Islet precursor cell (in vitro differentiated cells): Measurements from ENCODE around the gene ELMO1.

Experiments used
- DNase-seq: peaks from one replicate; pipeline ENCODE4 v3.0.0-alpha.2; 2018

Gene ELMO1

DNA sequence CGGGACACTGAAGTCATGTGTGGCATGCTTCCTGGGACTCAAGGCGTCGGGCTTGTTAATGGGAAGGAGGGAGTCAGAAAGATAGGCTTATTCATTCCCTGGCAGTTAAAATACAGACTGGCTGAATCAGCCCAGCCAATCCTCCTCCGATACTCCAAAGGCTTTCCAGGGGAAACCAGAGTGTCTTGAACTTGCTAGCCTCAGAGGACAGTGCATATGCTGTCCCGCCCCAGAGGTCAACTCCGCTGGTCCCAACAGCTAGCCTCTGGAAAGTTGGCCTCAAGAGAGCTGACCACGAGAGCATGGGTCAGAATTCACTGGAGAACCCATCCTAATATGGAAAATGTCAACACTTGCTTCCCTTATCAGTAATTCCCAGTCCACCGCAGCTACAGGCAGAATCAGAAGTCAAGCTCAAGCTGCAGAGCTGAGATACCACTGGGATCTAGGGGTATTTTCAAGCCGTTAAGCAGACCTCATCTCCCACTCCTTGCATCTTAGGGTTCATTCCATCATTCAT is 43.0 kb downstream of the ELMO1 start:
- no peak for DNase-seq

- no peak for DNase-seq
These were observed 43.5 kb downstream of the ELMO1 start for GRCh38 chr7:37405128-37405527.

GRCh38 chr7:37399876-37400421 is 48.7 kb downstream of the ELMO1 start:
- DNase-seq: no peak

- DNase-seq: no peak
These were observed 50.3 kb downstream of the ELMO1 start for GRCh38 chr7:37398403-37398802.

DNA sequence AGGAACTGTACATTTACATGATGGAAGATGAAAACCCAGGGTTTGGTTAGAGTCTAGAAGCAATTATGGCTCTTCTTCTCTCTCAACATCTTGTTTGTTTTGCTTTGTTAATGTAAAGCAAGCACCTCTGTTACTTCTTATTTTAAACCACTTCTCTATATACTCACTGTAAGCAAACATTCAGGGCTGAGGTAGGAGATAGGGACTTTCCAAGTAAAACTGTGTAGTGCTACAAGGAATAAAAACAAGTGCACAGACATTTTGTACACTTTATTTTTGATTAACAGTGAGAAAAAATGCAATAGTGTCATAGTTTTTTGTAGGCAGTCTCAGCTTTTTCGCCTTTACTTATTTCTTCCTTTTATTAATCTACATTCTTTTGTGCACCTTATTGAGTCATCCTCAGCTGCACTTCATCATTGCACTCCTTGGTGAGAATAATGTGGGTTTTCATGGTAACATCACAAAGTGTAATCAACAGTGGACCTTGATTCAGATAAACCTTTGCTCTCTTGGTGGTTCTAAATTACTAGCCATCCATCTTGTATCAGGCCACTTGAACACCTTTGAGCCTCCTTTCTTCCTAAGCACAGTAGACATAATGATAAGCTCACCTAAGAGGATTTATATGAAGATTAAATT is 52.9 kb downstream of the ELMO1 start:
- no peak for DNase-seq

GRCh38 chr7:37394158-37394557 is 54.5 kb downstream of the ELMO1 start:
- peak; percentile 67 for DNase-seq

GRCh38 chr7:37393476-37393875 is 55.2 kb downstream of the ELMO1 start:
- DNase-seq: no peak

DNA sequence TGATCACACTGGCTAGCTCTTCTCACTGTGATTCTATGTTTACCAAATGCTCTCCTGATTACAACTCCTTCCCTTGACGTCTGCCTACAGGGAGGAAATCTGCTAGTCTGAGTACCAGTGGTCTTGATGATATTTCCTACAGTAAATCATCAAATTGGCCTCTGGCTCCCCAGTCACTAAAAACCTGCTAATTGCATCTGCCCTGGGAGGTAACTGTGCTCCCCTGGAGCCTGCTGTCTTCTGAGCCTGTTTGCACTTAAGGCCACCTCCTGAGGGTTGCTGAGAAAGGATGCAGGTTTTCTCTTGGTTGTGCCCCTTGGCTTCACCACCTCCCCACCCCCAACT is 56.0 kb downstream of the ELMO1 start:
- no peak for DNase-seq

DNA sequence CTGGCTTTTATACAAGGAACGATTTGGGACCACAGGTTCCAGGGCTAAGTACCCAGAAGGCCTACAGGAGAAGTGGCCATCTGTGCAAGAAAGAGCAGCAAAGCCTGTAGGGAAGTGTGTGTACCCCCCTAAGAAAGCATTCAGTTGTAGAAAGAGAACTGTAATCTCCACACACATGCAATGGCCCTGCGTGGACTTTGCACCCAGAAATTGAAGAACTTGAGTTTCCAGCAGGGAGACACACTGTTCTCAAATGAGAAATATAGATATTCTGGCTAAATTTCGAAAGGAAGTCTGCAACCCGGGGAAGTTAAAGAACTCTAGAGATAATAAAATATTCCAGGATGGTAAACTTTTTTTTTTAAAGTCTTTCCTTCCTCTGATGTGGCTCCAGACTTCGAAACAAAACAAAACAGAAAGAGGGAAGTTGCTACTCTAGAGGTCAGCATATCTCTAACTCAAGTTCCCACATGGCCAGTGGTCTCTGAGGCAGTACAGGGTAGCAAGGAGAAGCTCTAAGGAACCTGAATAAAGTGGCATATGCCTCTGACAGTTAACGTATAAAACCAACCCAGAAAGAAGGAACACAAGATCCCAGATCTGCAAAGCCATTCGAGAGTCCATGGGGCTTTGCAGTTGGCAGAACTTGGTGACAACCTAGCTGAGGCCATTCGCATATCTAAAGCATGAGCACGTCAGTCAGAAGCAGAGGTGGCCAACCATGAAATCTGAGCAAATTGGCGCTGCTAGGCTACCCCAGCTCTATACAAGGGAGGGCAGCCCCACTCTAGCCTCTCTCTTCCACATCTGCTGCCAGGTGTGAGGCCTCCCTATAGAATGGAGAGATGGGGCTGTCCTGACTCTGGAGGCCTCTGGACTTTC is 56.6 kb downstream of the ELMO1 start:
- no peak for DNase-seq

GRCh38 chr7:37390114-37390513 is 58.5 kb downstream of the ELMO1 start:
- DNase-seq: no peak

DNA sequence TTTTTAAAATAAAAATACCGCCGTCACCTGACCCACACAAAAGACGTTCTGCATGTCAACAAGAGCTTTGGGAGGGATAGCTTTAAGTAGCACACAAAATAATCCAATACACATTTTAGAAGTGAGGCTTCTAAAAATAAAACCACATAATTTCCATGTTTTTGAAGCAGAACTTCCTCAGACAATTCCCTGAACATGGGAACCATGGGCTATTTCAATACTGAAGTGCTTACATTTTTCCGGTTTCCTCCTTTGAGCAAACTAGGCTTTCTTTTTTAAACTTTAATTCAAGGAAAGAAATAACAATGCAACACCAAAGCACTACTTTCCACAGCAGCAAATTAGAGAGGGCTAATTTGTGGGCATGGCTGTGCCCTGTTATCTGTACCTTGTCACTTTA is 59.9 kb downstream of the ELMO1 start:
- no peak for DNase-seq

DNA sequence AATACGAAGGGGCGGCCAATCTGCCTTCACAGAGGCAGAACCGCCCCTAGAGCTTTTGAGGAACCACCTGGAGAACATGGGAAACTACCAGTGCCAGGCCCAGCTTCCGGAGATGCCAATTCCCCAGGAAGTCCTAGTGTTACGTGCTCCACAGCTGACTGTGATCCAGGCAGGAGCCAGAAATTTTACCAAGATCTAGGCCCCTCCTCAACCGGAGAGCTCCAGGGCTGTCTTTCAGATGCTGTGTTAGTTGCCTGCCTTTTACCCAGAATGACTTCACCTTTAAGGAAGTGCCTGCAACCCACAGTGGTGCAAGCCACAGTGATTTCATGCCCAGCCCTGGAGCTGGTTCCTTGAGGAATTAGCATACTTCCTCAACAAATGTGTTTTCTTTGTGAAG is 62.9 kb downstream of the ELMO1 start:
- no peak for DNase-seq

DNA sequence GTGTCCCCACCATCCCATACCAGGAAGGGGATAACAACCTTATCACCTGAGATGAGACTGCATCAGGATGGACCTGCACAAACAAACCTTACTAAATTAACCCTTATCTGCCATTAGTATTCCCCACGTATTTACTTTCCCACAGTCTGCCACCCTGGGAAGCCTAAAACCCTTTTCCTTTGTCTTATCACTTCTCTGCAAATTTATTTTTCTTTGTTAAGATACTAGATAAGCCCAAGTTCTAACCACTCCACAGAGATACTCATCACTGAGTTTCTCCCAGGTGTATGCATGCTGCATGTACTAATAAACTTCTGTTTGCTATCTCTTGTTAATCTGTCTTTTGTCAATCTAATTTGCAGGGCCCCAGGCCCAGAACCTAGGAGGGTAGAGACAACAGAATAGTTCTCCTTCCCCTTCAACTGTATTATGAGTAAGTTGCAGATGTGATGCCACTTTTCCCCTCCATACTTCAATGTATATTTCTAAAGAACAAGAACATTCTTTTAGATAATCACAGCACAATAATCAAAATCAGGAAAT is 66.0 kb downstream of the ELMO1 start:
- no peak for DNase-seq

GRCh38 chr7:37380831-37381230 is 67.8 kb downstream of the ELMO1 start:
- DNase-seq: no peak

- DNase-seq: no peak
These were observed 69.0 kb downstream of the ELMO1 start for GRCh38 chr7:37379546-37380277.

GRCh38 chr7:37377231-37377630 is 71.4 kb downstream of the ELMO1 start:
- no peak for DNase-seq

DNA sequence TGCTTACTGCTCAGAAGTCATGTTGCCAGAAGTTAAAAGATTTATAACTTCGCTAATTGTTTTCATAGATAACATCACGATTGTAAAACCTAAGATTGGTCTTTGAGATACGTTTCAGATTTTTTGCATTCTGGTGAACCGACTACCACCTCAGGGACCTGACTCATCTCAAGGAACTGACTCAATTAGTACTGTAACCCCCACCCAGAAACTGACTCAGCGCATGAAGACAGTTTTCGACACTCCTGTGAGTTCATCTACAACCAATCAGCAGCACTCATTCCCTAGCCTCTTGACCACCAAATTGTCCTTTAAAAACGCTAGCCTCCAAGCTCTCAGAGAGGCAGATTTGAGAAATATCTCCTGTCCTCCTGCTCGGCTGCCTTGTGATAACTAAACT is 72.3 kb downstream of the ELMO1 start:
- DNase-seq: peak; percentile 93

- peak; percentile 95 for DNase-seq
These were observed 75.9 kb downstream of the ELMO1 start for GRCh38 chr7:37372750-37373149.

GRCh38 chr7:37371755-37372154 is 76.9 kb downstream of the ELMO1 start:
- peak; percentile 76 for DNase-seq

- DNase-seq: peak; percentile 98
These were observed 78.8 kb downstream of the ELMO1 start for GRCh38 chr7:37369906-37370305.

- DNase-seq: no peak
These were observed 80.1 kb downstream of the ELMO1 start for GRCh38 chr7:37368540-37368939.

- no peak for DNase-seq
These were observed 81.7 kb downstream of the ELMO1 start for GRCh38 chr7:37367010-37367409.

- no peak for DNase-seq
These were observed 82.2 kb downstream of the ELMO1 start for GRCh38 chr7:37366445-37366844.
